Measurements from ENCODE around the gene GRB2. TPM values are rescaled to one million over a fixed set of nuclear protein-coding genes. Genes with fewer than 3 reads are reported as not detected.

The GRB2 gene
- total RNA-seq, 4 donors from 2014 or later: 64.8 to 120 (median 98.3) TPM

DNA sequence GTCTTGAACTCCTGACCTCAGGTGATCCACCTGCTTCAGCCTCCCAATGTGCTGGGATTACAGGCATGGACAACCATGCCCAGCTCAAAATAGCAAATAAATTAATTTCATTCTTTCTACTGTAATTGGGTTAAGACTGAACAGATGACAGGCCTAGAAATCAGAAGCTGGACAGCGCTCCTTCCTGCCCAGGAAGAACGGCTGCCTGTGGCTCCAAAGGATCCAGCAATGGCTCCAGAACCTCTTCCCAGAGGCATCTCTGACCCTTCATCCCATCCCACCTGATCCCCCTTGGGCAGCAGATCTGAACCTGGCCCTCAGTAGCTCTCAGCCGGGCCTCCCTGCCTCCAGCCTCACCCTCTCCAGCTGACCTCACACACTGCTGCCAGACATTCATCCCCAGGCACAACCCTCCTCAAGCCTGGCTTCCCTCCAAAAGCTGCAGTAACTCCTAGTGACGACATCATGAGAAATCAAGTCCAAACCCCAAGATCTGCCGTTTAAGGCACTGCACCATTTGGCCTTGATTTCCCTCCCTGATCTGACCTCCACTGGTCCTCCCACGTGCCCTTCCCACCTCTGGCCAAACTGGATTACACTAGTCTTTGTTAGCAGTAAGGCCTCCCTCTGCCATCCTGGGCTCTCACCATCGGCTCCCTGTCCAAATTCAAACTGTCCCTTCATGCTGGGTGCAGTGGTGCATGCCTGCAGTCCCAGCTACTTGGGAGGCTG, 131.3 kb downstream of the GRB2 start:
- H3K4me3 ChIP-seq: no peak overlapping the region
- TF ChIP-seq, protein P1, sequence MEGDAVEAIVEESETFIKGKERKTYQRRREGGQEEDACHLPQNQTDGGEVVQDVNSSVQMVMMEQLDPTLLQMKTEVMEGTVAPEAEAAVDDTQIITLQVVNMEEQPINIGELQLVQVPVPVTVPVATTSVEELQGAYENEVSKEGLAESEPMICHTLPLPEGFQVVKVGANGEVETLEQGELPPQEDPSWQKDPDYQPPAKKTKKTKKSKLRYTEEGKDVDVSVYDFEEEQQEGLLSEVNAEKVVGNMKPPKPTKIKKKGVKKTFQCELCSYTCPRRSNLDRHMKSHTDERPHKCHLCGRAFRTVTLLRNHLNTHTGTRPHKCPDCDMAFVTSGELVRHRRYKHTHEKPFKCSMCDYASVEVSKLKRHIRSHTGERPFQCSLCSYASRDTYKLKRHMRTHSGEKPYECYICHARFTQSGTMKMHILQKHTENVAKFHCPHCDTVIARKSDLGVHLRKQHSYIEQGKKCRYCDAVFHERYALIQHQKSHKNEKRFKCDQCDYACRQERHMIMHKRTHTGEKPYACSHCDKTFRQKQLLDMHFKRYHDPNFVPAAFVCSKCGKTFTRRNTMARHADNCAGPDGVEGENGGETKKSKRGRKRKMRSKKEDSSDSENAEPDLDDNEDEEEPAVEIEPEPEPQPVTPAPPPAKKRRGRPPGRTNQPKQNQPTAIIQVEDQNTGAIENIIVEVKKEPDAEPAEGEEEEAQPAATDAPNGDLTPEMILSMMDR (IDR thresholded peaks at IDR 0.05): no peak
- TF ChIP-seq POLR2A (IDR thresholded peaks at IDR 0.05): no peak
- no peak for DNase-seq
- no peaks in the 10 kb centered on the region for H3K36me3 ChIP-seq
- H3K27me3 ChIP-seq: no peaks in the 10 kb centered on the region
- H3K27ac ChIP-seq: no peak overlapping the region
- no peaks in the 10 kb centered on the region for H3K9me3 ChIP-seq
- peaks cover 0 to 21% (median 9%) of the 10 kb centered on the region in 4 donors for H3K4me1 ChIP-seq

DNA sequence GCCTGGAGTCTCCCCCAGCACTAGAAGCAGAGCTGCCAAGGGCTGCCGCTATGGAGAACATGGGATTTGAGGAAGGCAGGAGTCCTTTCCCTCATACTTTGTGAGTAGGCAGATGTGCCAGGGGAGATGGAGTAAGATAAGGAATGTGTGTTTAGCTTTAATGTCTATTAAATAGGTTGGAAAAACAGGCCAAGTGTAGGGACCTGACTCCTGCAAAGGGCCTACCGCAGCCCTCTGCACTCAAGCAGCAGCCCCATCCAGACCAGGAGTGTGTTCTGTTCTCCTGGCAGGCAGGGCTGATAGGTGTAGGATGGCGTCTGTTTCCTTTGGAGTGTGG, 132.7 kb downstream of the GRB2 start:
- peak overlapping the region in 1 of 4 donors; percentile 98 for H3K27ac ChIP-seq
- peaks cover 0 to 21% (median 9%) of the 10 kb centered on the region in 4 donors for H3K4me1 ChIP-seq
- DNase-seq: no peak
- H3K27me3 ChIP-seq: no peaks in the 10 kb centered on the region
- no peak for TF ChIP-seq POLR2A (IDR thresholded peaks at IDR 0.05)
- no peaks in the 10 kb centered on the region for H3K36me3 ChIP-seq
- H3K4me3 ChIP-seq: no peak overlapping the region
- H3K9me3 ChIP-seq: no peaks in the 10 kb centered on the region

DNA sequence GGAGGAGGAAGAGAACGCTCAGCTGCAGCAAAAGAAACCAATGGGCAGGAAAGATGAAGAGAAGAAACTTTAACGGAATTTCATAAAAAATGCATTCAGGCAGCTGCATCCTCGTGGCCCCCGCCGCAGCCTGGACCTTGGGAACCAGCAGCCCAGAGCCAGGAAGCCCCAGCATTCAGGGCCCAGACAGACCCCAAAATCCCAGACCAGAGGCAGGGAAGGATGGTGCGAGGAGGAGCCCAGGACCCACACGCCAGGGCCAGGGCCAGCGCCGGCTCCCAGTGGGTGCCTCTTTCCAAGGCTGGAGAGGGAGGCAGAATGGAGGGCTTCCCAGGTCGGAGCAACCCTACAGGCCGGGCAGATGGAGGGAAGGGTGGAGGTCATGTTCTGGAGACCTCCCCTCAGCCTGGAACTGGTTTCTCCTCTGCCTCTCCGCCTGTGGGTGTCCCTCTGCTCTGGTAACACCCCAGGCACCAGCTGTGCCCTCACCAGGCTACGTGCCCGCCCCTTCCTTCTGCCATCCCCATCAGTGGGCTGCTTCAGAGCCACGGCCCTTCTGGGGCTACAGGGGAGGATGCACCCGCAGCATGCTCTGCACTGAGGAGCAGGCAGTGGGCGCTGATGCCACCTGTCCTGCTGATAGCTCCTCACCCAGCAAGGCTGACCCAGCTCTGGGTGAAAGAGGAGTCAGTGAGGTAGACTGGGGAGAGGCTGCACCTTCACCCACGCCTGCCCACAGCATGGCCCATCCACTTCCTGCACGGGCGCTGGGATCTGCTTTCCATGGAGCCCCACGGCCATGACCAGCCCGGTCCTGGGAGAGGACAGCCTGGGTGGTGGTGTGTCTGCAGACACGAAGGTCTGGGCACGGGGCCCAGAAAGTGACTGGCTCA, 133.3 kb downstream of the GRB2 start:
- peaks cover 0 to 27% (median 9%) of the 10 kb centered on the region in 4 donors for H3K4me1 ChIP-seq
- H3K27ac ChIP-seq: peak overlapping the region in 3 of 4 donors; percentile 95 to 99 (median 98)
- no peaks in the 10 kb centered on the region for H3K9me3 ChIP-seq
- H3K36me3 ChIP-seq: no peaks in the 10 kb centered on the region
- peak overlapping the region; percentile 84 to 98 (median 94) for H3K4me3 ChIP-seq
- TF ChIP-seq, protein P1 (IDR thresholded peaks at IDR 0.05): no peak
- no peak for TF ChIP-seq POLR2A (IDR thresholded peaks at IDR 0.05)
- no peaks in the 10 kb centered on the region for H3K27me3 ChIP-seq
- DNase-seq: peak in 1 of 3 donors; percentile 49

DNA sequence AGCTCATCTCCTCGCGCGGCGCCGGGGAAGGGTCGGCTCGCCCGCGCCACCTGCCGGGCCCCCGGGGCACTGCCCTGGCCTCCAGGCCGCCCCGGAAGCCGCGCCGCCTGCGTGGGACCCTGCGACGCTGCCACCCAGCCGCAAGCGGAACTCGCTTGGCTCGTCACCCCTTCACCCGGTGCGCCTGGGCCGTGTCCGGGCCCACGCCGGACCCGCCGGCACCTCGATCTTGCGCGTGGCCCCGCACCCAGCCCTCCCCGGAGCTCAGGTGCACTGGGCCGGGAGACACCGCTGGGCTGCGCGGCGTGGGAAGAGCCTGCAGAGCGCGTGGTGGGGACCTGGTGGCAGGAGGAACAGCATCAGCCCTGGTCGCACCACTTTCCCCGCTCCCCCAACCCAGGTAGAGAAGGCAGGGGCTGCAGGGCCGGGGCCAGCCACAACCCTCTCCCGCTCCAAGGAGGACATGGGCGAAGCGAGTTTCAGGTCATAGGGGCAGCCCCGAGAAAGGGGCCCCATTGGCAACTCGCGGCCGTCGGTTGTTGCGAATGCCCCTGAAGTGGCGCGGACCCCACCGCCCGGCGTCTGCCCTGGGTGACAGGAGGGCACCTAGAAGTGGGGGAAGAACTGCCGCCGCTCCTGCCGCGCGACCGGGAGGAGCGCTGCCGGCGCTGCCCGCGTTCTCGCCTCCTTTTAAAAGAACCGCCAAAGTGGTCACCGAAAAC, 134.1 kb downstream of the GRB2 start:
- peak; percentile 84 to 92 (median 91) for DNase-seq
- peak overlapping the region; percentile 84 to 98 (median 94) for H3K4me3 ChIP-seq

DNA sequence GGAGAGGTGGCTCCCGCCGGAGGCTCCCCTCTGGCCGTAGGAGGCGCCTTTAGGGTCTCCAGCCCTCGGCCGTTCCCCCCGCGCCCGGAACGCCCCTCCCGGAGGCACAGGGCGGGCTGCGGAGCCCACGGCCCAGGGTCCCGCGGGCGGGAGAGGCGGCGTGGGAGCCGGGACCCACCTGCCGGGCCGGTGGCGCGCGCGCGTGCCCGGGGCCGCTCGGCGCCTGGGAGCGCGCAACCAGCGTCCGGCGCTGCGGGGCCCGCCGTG, 134.6 kb downstream of the GRB2 start, which contains the start of gene MIF4GD:
Gene MIF4GD, minus strand, starts transcription at position 266 of the 267 bp plus-strand sequence. CDS start 1,036 bp downstream, outside the sequence.
- H3K9me3 ChIP-seq: no peaks in the 10 kb centered on the region
- TF ChIP-seq, protein P1 (IDR thresholded peaks at IDR 0.05): no peak
- peak in 1 of 2 donors; percentile 71 for TF ChIP-seq POLR2A (IDR thresholded peaks at IDR 0.05)
- H3K27ac ChIP-seq: peak within 1 kb of the TSS; percentile 88 to 99 (median 96)
- peaks cover 0 to 27% (median 9%) of the 10 kb centered on the region in 4 donors for H3K4me1 ChIP-seq
- DNase-seq: no peak
- peaks cover 0 to 13% (median 0%) of the 10 kb centered on the region in 3 donors for H3K36me3 ChIP-seq
- peak within 1 kb of the TSS; percentile 84 to 98 (median 94) for H3K4me3 ChIP-seq
- H3K27me3 ChIP-seq: no peaks in the 10 kb centered on the region

More for the DNA sequence above, 134.1 kb downstream of the GRB2 start:
- H3K27me3 ChIP-seq: no peaks in the 10 kb centered on the region
- TF ChIP-seq, protein P1 (IDR thresholded peaks at IDR 0.05): peak; percentile 76 to 99 (median 98)
- TF ChIP-seq POLR2A (IDR thresholded peaks at IDR 0.05): peak in 1 of 2 donors; percentile 41
- peaks cover 0 to 8% (median 0%) of the 10 kb centered on the region in 3 donors for H3K36me3 ChIP-seq
- peak overlapping the region; percentile 88 to 99 (median 96) for H3K27ac ChIP-seq
- no peaks in the 10 kb centered on the region for H3K9me3 ChIP-seq
- peaks cover 0 to 27% (median 9%) of the 10 kb centered on the region in 4 donors for H3K4me1 ChIP-seq

Data from Peyer's patch (tissue), 4 donors.